Breast epithelium (tissue), 3 donors: ENCODE results near the gene GABRD.

Source experiments
- CTCF ChIP-seq, 3 donors: fragments of 450-650 bp; IDR thresholded peaks; one replicate each; pipeline ENCODE4 v1.5.1; 2016 to 2017; ENCODE audit warnings: antibody characterized with exemption in 3 of 3, mild to moderate bottlenecking in 3 of 3, moderate library complexity in 3 of 3
- POLR2A ChIP-seq: fragments of 450-650 bp; IDR thresholded peaks from one replicate; pipeline ENCODE4 v1.6.1; 2016; ENCODE audit warnings: antibody characterized with exemption, mild to moderate bottlenecking, moderate library complexity
- POLR2AphosphoS5 ChIP-seq, 3 donors: sonication (generic); formaldehyde crosslinking; IDR thresholded peaks; one replicate each; pipeline ENCODE4 v1.6.1; 2017; ENCODE audit warnings: antibody characterized with exemption in 3 of 3

DNA sequence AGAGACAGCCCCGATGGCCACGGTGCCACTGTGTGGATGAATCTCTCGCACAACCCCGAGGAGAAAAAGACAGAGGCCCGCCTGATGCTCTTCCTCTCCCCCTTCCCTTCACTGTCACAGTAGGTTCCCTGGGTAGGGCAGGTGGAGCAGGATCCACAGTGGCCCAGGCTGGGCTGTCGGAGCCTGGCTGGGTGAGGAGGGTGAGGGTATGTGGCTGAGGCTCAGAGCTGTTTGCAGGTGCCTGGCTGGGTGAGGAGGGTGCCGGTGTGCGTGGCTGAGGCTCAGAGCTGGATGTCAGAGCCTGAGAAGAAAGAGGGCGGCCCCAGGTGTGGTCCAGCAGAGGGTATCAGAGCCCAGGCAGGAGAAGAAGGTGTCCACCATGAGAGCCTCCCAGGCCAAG, 18.3 kb upstream of the GABRD start:
- TF ChIP-seq POLR2A (no peak), CTCF (IDR thresholded peaks at IDR 0.05) (no peak), POLR2AphosphoS5 (IDR thresholded peaks at IDR 0.05) (no peak)
